H1 (cell line): ENCODE data around the gene SRSF1. TPM values are rescaled to one million over a fixed set of nuclear protein-coding genes. Genes with fewer than 3 reads are reported as not detected.

ENCODE experiments used
- CTCF ChIA-PET: fragments of 300-600 bp; sonication (Branson Sonifier 250); formaldehyde crosslinking; loops from one replicate; lab custom pipeline; 2021; ENCODE audit not compliant: partially characterized antibody; lab: Charles Lee
- POLR2A ChIA-PET: fragments of 300-600 bp; sonication (Branson Sonifier 250); formaldehyde crosslinking; loops from one replicate; lab custom pipeline; 2021; ENCODE audit warnings: inconsistent platforms; ENCODE audit not compliant: partially characterized antibody; lab: Charles Lee
- DNase-seq, 2 experiments: peaks; one replicate each; pipeline versions ENCODE4 v3.0.0 to v3.0.0-alpha.2; 2010 to 2022; ENCODE audit warnings: low spot score in 2 of 2, low read depth in 1 of 2, mixed read lengths in 1 of 2
- FAIRE-seq: peaks from 2 replicates; lab custom pipeline; 2011; peaks lifted over from hg19 to GRCh38; lab: Jason Lieb, UNC
- H2AFZ ChIP-seq: 2 replicates; pipeline ENCODE4 v1.8.1; 2012; ENCODE audit warnings: low read length, inconsistent platforms
- H2AK5ac ChIP-seq: 2 replicates; pipeline ENCODE4 v1.6.1; 2013; ENCODE audit warnings: low read depth, low read length
- H2BK120ac ChIP-seq: replicated peaks from 2 replicates; pipeline ENCODE3; 2013; ENCODE audit warnings: low read depth, low read length, inconsistent platforms
- H2BK12ac ChIP-seq: 2 replicates; pipeline ENCODE4 v1.6.1; 2013; ENCODE audit warnings: low read depth, low read length
- H2BK15ac ChIP-seq: 2 replicates; pipeline ENCODE4 v1.6.1; 2013; ENCODE audit warnings: low read length
- H2BK20ac ChIP-seq: 2 replicates; pipeline ENCODE4 v1.6.1; 2013; ENCODE audit warnings: low read length
- H2BK5ac ChIP-seq: 2 replicates; pipeline ENCODE4 v1.6.1; 2013; ENCODE audit warnings: low read depth, low read length
- H3K14ac ChIP-seq: 2 replicates; pipeline ENCODE4 v1.6.1; 2013; ENCODE audit warnings: inconsistent platforms; ENCODE audit not compliant: insufficient read length
- H3K18ac ChIP-seq: 2 replicates; pipeline ENCODE4 v1.6.1; 2013; ENCODE audit warnings: low read length; ENCODE audit errors: extremely low read depth
- H3K23ac ChIP-seq: 2 replicates; pipeline ENCODE4 v1.6.1; 2013; ENCODE audit warnings: inconsistent platforms; ENCODE audit not compliant: insufficient read length
- H3K23me2 ChIP-seq: 2 replicates; pipeline ENCODE4 v1.6.1; 2013; ENCODE audit warnings: low read depth, low read length
- H3K27ac ChIP-seq: 2 replicates; pipeline ENCODE4 v1.6.1; 2011; ENCODE audit warnings: low read depth, low read length, inconsistent platforms
- H3K27me3 ChIP-seq, 4 experiments: replicated peaks in 1 of 4; 1 replicate in 1 of 4; 2 replicates in 3 of 4; pipeline versions ENCODE4 v1.6.1 to v1.8.1; 2011 to 2013; ENCODE audit warnings: low read length in 3 of 4, mild to moderate bottlenecking in 3 of 4, inconsistent platforms in 2 of 4, mixed read lengths in 2 of 4, moderate library complexity in 1 of 4; ENCODE audit not compliant: control insufficient read depth in 3 of 4, insufficient read depth in 3 of 4; ENCODE audit errors: extremely low read depth in 1 of 4
- H3K36me3 ChIP-seq, 4 experiments: 2 replicates each; pipeline versions ENCODE4 v1.6.1 to v1.8.1; 2011 to 2013; ENCODE audit warnings: mild to moderate bottlenecking in 4 of 4, low read length in 3 of 4, moderate library complexity in 2 of 4, control low read depth in 1 of 4, inconsistent platforms in 1 of 4; ENCODE audit not compliant: insufficient read depth in 4 of 4, control insufficient read depth in 2 of 4
- H3K4ac ChIP-seq: replicated peaks from 2 replicates; pipeline ENCODE3; 2013; ENCODE audit warnings: low read length, low read depth, mixed read lengths, inconsistent platforms; ENCODE audit not compliant: insufficient read length
- H3K4me1 ChIP-seq, 4 experiments: replicated peaks in 1 of 4; 1 replicate in 1 of 4; 2 replicates in 3 of 4; pipeline versions ENCODE4 v1.6.1 to v1.8.1; 2011 to 2013; ENCODE audit warnings: low read length in 3 of 4, inconsistent platforms in 2 of 4, mixed read lengths in 1 of 4; ENCODE audit not compliant: insufficient read depth in 4 of 4, control insufficient read depth in 3 of 4
- H3K4me2 ChIP-seq, 2 experiments: 2 replicates each; pipeline versions ENCODE4 v1.6.1 to v1.8.1; 2011 to 2013; ENCODE audit warnings: low read depth in 2 of 2, low read length in 2 of 2, control low read depth in 1 of 2, inconsistent platforms in 1 of 2, mild to moderate bottlenecking in 1 of 2; ENCODE audit not compliant: insufficient read depth in 1 of 2
- H3K4me3 ChIP-seq, 4 experiments: fragments of 200-600, 300-600 bp in 1 of 4; sonication (generic), shearing (Covaris generic), sonication (Bioruptor Twin) in 1 of 4; 2 replicates each; pipeline versions ENCODE4 v1.5.1 to v1.8.1; 2011 to 2016; ENCODE audit warnings: low read length in 4 of 4, low read depth in 3 of 4, control low read depth in 2 of 4, inconsistent platforms in 2 of 4, mild to moderate bottlenecking in 2 of 4, mixed read lengths in 1 of 4, moderate library complexity in 1 of 4; ENCODE audit not compliant: insufficient read depth in 2 of 4; ENCODE audit errors: extremely low read depth in 1 of 4
- H3K56ac ChIP-seq: replicated peaks from 2 replicates; pipeline ENCODE3; 2013; ENCODE audit warnings: low read depth, mild to moderate bottlenecking, mixed read lengths, low read length, inconsistent platforms; ENCODE audit not compliant: insufficient read length
- H3K79me1 ChIP-seq: 2 replicates; pipeline ENCODE4 v1.6.1; 2013; ENCODE audit warnings: low read depth, low read length, control low read depth
- H3K79me2 ChIP-seq, 2 experiments: 2 replicates each; pipeline versions ENCODE4 v1.6.1 to v1.8.1; 2012 to 2013; ENCODE audit warnings: low read length in 2 of 2, mild to moderate bottlenecking in 2 of 2, inconsistent platforms in 1 of 2; ENCODE audit not compliant: insufficient read depth in 2 of 2, control insufficient read depth in 1 of 2
- H3K9ac ChIP-seq, 4 experiments: replicated peaks in 1 of 4; 1 replicate in 1 of 4; 2 replicates in 3 of 4; pipeline versions ENCODE4 v1.6.1 to v1.8.1; 2011 to 2013; ENCODE audit warnings: low read depth in 3 of 4, low read length in 3 of 4, control low read depth in 2 of 4, mild to moderate bottlenecking in 2 of 4, moderate library complexity in 2 of 4, inconsistent platforms in 1 of 4; ENCODE audit errors: extremely low read depth in 1 of 4
- H3K9me3 ChIP-seq, 2 experiments: 2 replicates each; pipeline versions ENCODE4 v1.6.1 to v1.8.1; 2012 to 2013; ENCODE audit warnings: mild to moderate bottlenecking in 2 of 2, moderate library complexity in 2 of 2, control low read depth in 1 of 2, inconsistent platforms in 1 of 2, low read depth in 1 of 2, low read length in 1 of 2, mixed read lengths in 1 of 2; ENCODE audit not compliant: insufficient read depth in 2 of 2
- H4K20me1 ChIP-seq, 2 experiments: replicated peaks in 1 of 2; 2 replicates each; pipeline versions ENCODE3 to v1.8.1; 2011 to 2013; ENCODE audit warnings: inconsistent platforms in 2 of 2, low read length in 2 of 2, mild to moderate bottlenecking in 1 of 2; ENCODE audit not compliant: insufficient read depth in 2 of 2, control insufficient read depth in 1 of 2
- H4K5ac ChIP-seq: 2 replicates; pipeline ENCODE4 v1.6.1; 2013; ENCODE audit warnings: low read length, low read depth, mixed read lengths, inconsistent platforms; ENCODE audit not compliant: insufficient read length
- H4K8ac ChIP-seq: 2 replicates; pipeline ENCODE4 v1.8.0; 2013; ENCODE audit warnings: mild to moderate bottlenecking, moderate library complexity, low read length, inconsistent platforms; ENCODE audit not compliant: insufficient read depth; ENCODE audit errors: extremely low read depth
- H4K91ac ChIP-seq: replicated peaks from 2 replicates; pipeline ENCODE3; 2013; ENCODE audit warnings: low read length, mixed read lengths, inconsistent platforms; ENCODE audit not compliant: insufficient read length
- NANOG ChIP-seq: IDR thresholded peaks from 2 replicates; pipeline ENCODE4 v1.6.1; 2011; ENCODE audit warnings: low read length, low read depth, mild to moderate bottlenecking, inconsistent platforms; ENCODE audit not compliant: insufficient read depth, poor library complexity, severe bottlenecking
- POLR2A ChIP-seq, 2 experiments: IDR thresholded peaks; 1 replicate in 1 of 2; 2 replicates in 1 of 2; pipeline ENCODE4 v1.6.1; 2011; ENCODE audit warnings: low read depth in 2 of 2, low read length in 2 of 2, mild to moderate bottlenecking in 2 of 2; ENCODE audit errors: control extremely low read depth in 1 of 2
- RBBP5 ChIP-seq: IDR thresholded peaks from 2 replicates; pipeline ENCODE4 v1.7.1; 2012; ENCODE audit warnings: low read depth, mild to moderate bottlenecking, inconsistent platforms, low read length, moderate library complexity, borderline replicate concordance
- RNF2 ChIP-seq: fragments of 200-900, 300-1000 bp; sonication (generic); IDR thresholded peaks from 2 replicates; pipeline ENCODE4 v1.7.1; 2016; ENCODE audit warnings: borderline replicate concordance, low read depth, mild to moderate bottlenecking, antibody characterized with exemption, low read length; ENCODE audit not compliant: poor library complexity, severe bottlenecking; ENCODE audit errors: missing control alignments
- SAP30 ChIP-seq: fragments of 300-600 bp; sonication (generic); IDR thresholded peaks from 2 replicates; pipeline ENCODE4 v1.7.1; 2012; ENCODE audit warnings: low read length, moderate library complexity, mild to moderate bottlenecking, inconsistent platforms; ENCODE audit not compliant: insufficient read depth, insufficient replicate concordance
- TAF7 ChIP-seq: optimal IDR thresholded peaks from 2 replicates; pipeline ENCODE3; 2011; ENCODE audit warnings: low read depth, mild to moderate bottlenecking, inconsistent platforms, low read length, moderate library complexity, borderline replicate concordance
- TBP ChIP-seq: IDR thresholded peaks from 2 replicates; pipeline ENCODE4 v1.6.1; 2011; ENCODE audit warnings: low read depth, low read length, improper control_type of control experiment
- WGBS, 2 experiments: shearing (Covaris generic) in 1 of 2; methylation state at CpG; one replicate each; pipeline versions ENCODE4 v1.1.6 to v1.1.7; 2013 to 2015; ENCODE audit warnings: low lambda C conversion rate in 2 of 2, mixed read lengths in 2 of 2, inconsistent platforms in 1 of 2, low coverage in 1 of 2, missing lambda C conversion rate in 1 of 2; ENCODE audit not compliant: insufficient replicate concordance in 2 of 2, insufficient coverage in 1 of 2, insufficient read length in 1 of 2; ENCODE audit errors: extremely low coverage in 1 of 2, missing lambda C conversion rate in 1 of 2; 5-methylcytosine and 5-hydroxymethylcytosine counted together
- polyA plus RNA-seq, 7 experiments: library from polyadenylated mRNA; depleted of rRNA in 3 of 7; stranded (reverse) in 5 of 7; unstranded in 2 of 7; fragments of >200 nt in 5 of 7; fragments of 200-250 nt in 2 of 7; gene quantifications; 1 replicate in 5 of 7; 2 replicates in 1 of 7; 4 replicates in 1 of 7; pipeline versions ENCODE4 v1.2.1 to v1.2.3, GENCODE V29; 2011 to 2013; ENCODE audit warnings: missing spikeins in 2 of 7, mixed read lengths in 2 of 7
- total RNA-seq: library from RNA; stranded (reverse); fragmentation: NEBNext Ultra II Directional; extraction: Animal tissue kit (Norgen Biotek cat#: 25700); gene quantifications from 2 replicates; pipeline ENCODE4 v1.2.1, GENCODE V29; 2021

Gene SRSF1
- total and polyA plus RNA-seq, 2 of the 8 experiments (the other 6 are each of a cell fraction or from before 2014, with no cell fraction given) = 149 to 429 TPM

DNA sequence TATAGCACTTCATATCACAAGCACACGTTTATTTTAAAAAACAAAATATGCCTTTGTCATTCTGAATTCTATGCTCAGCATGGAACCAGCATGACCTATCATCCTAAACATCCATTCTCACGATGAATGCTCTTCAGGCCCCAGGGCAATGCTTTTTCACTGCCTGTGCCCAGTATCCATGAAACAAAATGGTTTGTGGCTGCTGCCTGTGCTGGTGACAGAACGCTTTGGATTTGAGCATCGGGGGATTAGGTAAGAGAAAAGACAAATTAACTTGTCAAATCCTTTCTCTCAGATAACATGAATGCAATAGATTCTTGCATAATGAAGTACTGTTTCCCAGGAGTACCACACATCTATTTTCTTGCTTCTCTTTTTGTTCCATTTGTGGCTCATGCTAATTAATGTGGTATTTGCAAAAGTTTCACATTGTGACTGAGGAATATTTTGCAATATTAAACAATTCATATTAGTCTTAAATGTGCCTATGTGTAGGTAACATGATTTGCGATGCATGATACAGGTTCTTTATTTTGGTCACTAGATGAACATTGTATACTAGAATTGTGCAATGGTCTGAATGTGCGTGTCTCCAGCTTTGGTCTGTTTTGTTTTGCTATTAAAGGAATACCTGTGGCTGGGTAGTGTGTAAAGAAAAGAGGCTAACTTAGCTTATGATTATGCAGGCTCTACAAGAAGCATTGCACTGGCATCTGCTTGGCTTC is 25.8 kb upstream of the SRSF1 start:
- Histone ChIP-seq H3K23ac (no peak overlapping the region), H4K8ac (no peak overlapping the region), H4K91ac (no peak overlapping the region), H3K27ac (no peak overlapping the region), H2AK5ac (no peak overlapping the region; the same call in 1 of the 2 replicates), H3K14ac (no peak overlapping the region), H3K27me3 (no peaks in the 10 kb centered on the region), H2BK120ac (peak overlapping the region; percentile 24), H3K4me2 (peak overlapping the region in 1 of 2 experiments; percentile 6; a peak in 2 of 4 replicates), H3K36me3 (no peaks in the 10 kb centered on the region), H3K9me3 (no peaks in the 10 kb centered on the region), H2BK15ac (no peak overlapping the region), H3K4me3 (no peak overlapping the region), H3K79me1 (no peaks in the 10 kb centered on the region), H2AFZ (0 out of 2 replicates have a peak overlapping the region, but pooled peaks have one; percentile 3), H2BK12ac (no peak overlapping the region; the same call in 1 of the 2 replicates), H4K5ac (no peak overlapping the region), H2BK5ac (no peak overlapping the region), H3K18ac (no peak overlapping the region), H3K23me2 (no peaks in the 10 kb centered on the region), H2BK20ac (peak overlapping the region; percentile 25; the same call in 1 of the 2 replicates), H3K9ac (no peak overlapping the region), H3K56ac (no peak overlapping the region), H4K20me1 (no peaks in the 10 kb centered on the region), H3K4ac (no peak overlapping the region), H3K79me2 (no peaks in the 10 kb centered on the region), H3K4me1 (peaks cover 0 to 9% (median 2%) of the 10 kb centered on the region in 4 experiments; a peak in 2 of 7 replicates)
- CTCF ChIA-PET = interaction anchor here (0.6 kb wide), 1 partner anchor 19 kb away, joined by 3 read pairs; no protein-coding TSS in a partner anchor
- DNase-seq (peak in 1 of 2 experiments; percentile 27), FAIRE-seq (no peak)
- WGBS, 2 experiments = 63% methylated on average over 6 of the region's 6 CpGs; no CpG with 5 or more reads in 1 of the 2 experiments
- POLR2A ChIA-PET = interaction anchor here (1.2 to 5.3 kb wide), 4 partner anchors 8 to 36 kb away, joined by 3 to 31 read pairs (median 4); partner anchors contain the start of gene SRSF1
- TF ChIP-seq RBBP5 = no peak
- no peak for TF ChIP-seq POLR2A (IDR thresholded peaks at IDR 0.05; ENCODE audit: control extremely low read depth in 1 of 2, low read depth in 2 of 2, low read length in 2 of 2)
- no peak for TF ChIP-seq NANOG
- no peak for TF ChIP-seq RNF2
- no peak for TF ChIP-seq SAP30
- no peak for TF ChIP-seq TAF7
- TF ChIP-seq TBP = no peak
